Measurements from ENCODE around the gene RASSF10.

The RASSF10 gene

GRCh38 chr11:12999597-12999996 lies 9.5 kb upstream of the RASSF10 start:
- H3K27ac ChIP-seq (replicated peaks) = no peak overlapping the region

GRCh38 chr11:13000116-13000515 lies 9.0 kb upstream of the RASSF10 start:
- Histone ChIP-seq H3K27me3 (ENCODE audit: insufficient read depth, poor library complexity, severe bottlenecking) (peaks cover 2% of the 10 kb centered on the region), H3K27ac (replicated peaks) (no peak overlapping the region), H3K4me3 (replicated peaks; ENCODE audit: insufficient read depth, low read length) (no peak overlapping the region)
- TF ChIP-seq GABPA (IDR thresholded peaks at IDR 0.05; ENCODE audit: low read depth) (no peak), SPI1 (IDR thresholded peaks at IDR 0.05; ENCODE audit: borderline replicate concordance, low read depth) (no peak), POLR2AphosphoS5 (IDR thresholded peaks at IDR 0.05; ENCODE audit: low read depth) (no peak)
- TF ChIP-seq, protein P1, sequence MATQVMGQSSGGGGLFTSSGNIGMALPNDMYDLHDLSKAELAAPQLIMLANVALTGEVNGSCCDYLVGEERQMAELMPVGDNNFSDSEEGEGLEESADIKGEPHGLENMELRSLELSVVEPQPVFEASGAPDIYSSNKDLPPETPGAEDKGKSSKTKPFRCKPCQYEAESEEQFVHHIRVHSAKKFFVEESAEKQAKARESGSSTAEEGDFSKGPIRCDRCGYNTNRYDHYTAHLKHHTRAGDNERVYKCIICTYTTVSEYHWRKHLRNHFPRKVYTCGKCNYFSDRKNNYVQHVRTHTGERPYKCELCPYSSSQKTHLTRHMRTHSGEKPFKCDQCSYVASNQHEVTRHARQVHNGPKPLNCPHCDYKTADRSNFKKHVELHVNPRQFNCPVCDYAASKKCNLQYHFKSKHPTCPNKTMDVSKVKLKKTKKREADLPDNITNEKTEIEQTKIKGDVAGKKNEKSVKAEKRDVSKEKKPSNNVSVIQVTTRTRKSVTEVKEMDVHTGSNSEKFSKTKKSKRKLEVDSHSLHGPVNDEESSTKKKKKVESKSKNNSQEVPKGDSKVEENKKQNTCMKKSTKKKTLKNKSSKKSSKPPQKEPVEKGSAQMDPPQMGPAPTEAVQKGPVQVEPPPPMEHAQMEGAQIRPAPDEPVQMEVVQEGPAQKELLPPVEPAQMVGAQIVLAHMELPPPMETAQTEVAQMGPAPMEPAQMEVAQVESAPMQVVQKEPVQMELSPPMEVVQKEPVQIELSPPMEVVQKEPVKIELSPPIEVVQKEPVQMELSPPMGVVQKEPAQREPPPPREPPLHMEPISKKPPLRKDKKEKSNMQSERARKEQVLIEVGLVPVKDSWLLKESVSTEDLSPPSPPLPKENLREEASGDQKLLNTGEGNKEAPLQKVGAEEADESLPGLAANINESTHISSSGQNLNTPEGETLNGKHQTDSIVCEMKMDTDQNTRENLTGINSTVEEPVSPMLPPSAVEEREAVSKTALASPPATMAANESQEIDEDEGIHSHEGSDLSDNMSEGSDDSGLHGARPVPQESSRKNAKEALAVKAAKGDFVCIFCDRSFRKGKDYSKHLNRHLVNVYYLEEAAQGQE (IDR thresholded peaks at IDR 0.05; ENCODE audit: insufficient replicate concordance, low read depth) = no peak
- TF ChIP-seq, protein P2, sequence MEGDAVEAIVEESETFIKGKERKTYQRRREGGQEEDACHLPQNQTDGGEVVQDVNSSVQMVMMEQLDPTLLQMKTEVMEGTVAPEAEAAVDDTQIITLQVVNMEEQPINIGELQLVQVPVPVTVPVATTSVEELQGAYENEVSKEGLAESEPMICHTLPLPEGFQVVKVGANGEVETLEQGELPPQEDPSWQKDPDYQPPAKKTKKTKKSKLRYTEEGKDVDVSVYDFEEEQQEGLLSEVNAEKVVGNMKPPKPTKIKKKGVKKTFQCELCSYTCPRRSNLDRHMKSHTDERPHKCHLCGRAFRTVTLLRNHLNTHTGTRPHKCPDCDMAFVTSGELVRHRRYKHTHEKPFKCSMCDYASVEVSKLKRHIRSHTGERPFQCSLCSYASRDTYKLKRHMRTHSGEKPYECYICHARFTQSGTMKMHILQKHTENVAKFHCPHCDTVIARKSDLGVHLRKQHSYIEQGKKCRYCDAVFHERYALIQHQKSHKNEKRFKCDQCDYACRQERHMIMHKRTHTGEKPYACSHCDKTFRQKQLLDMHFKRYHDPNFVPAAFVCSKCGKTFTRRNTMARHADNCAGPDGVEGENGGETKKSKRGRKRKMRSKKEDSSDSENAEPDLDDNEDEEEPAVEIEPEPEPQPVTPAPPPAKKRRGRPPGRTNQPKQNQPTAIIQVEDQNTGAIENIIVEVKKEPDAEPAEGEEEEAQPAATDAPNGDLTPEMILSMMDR (IDR thresholded peaks at IDR 0.05; ENCODE audit: insufficient read depth, low read length) = no peak
- DNase-seq (ENCODE audit: low read depth in 1 of 2, low spot score in 1 of 2) = no peak

More at GRCh38 chr11:12999597-12999996, 9.5 kb upstream of the RASSF10 start:
- no peak overlapping the region for H3K4me3 ChIP-seq (replicated peaks; ENCODE audit: insufficient read depth, low read length)
- H3K27me3 ChIP-seq (ENCODE audit: insufficient read depth, poor library complexity, severe bottlenecking) = peaks cover under 1% of the 10 kb centered on the region
- no peak for DNase-seq (ENCODE audit: low read depth in 1 of 2, low spot score in 1 of 2)
- TF ChIP-seq POLR2AphosphoS5 (IDR thresholded peaks at IDR 0.05; ENCODE audit: low read depth) (no peak), SPI1 (IDR thresholded peaks at IDR 0.05; ENCODE audit: borderline replicate concordance, low read depth) (no peak), GABPA (IDR thresholded peaks at IDR 0.05; ENCODE audit: low read depth) (no peak)
- TF ChIP-seq, protein P2 (IDR thresholded peaks at IDR 0.05; ENCODE audit: insufficient read depth, low read length) = no peak
- TF ChIP-seq, protein P1 (IDR thresholded peaks at IDR 0.05; ENCODE audit: insufficient replicate concordance, low read depth) = no peak

GRCh38 chr11:13000721-13001120 lies 8.4 kb upstream of the RASSF10 start:
- TF ChIP-seq, protein P2 (IDR thresholded peaks at IDR 0.05; ENCODE audit: insufficient read depth, low read length) = no peak
- no peak for TF ChIP-seq GABPA (IDR thresholded peaks at IDR 0.05; ENCODE audit: low read depth)
- no peak for TF ChIP-seq SPI1 (IDR thresholded peaks at IDR 0.05; ENCODE audit: borderline replicate concordance, low read depth)
- TF ChIP-seq POLR2AphosphoS5 (IDR thresholded peaks at IDR 0.05; ENCODE audit: low read depth) = no peak
- TF ChIP-seq, protein P1 (IDR thresholded peaks at IDR 0.05; ENCODE audit: insufficient replicate concordance, low read depth) = no peak
- H3K4me3 ChIP-seq (replicated peaks; ENCODE audit: insufficient read depth, low read length) = no peak overlapping the region
- no peak for DNase-seq (ENCODE audit: low read depth in 1 of 2, low spot score in 1 of 2)
- peaks cover 2% of the 10 kb centered on the region for H3K27me3 ChIP-seq (ENCODE audit: insufficient read depth, poor library complexity, severe bottlenecking)
- no peak overlapping the region for H3K27ac ChIP-seq (replicated peaks)
